ENCODE results near the gene ARHGAP24. TPM values are rescaled to one million over a fixed set of nuclear protein-coding genes. Genes with fewer than 3 reads are reported as not detected.

The ARHGAP24 gene
- total RNA-seq, 1 experiment from 2014 or later: 17.4 TPM

DNA sequence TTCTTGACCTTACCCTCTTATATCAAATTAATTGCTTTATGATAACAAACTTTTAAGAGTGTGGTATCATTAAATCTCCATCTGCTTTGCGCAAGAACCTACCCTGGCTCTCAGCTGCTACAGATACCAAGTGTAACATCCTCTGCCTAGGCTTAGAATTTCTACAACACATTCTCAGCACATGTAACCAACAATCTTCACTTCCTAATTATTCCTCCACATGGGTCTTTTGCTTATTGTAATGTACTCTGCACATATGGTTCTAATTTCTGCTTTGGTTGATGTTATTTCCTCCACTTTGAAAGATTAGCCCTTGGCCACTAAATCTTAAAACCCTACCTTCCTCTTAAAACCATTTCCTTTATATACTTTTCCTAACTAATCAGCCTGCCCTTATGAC, 242.4 kb downstream of the ARHGAP24 start:
- ChIA-PET CTCF (no interaction called here), POLR2A (no interaction called here)
- in situ Hi-C loops (cut with HindIII; ENCODE audit: low pct_unique_long_range_greater_than_20kb, low sequenced_read_pairs) (no loop called here), intact Hi-C loops (cut with micrococcal nuclease; ENCODE audit: unreplicated experiment) (no loop called here)
- no peaks in the 10 kb centered on the region for H3K4me1 ChIP-seq (ENCODE audit: control insufficient read depth, insufficient read depth, low read length)
- no peak for ATAC-seq
- no TSS peak for BruUV-seq (replicated peaks)
- no peaks in the 10 kb centered on the region for H3K36me3 ChIP-seq (ENCODE audit: control insufficient read depth, insufficient read depth, low read length)
- no peaks in the 10 kb centered on the region for H3K27me3 ChIP-seq (ENCODE audit: control insufficient read depth, insufficient read depth, low read length)
- no peak overlapping the region for H3K4me3 ChIP-seq (ENCODE audit: low read depth in 2 of 2, low read length in 2 of 2)
- no peaks in the 10 kb centered on the region for H3K9me3 ChIP-seq (ENCODE audit: control insufficient read depth, insufficient read depth, low read depth, low read length)
- no peak overlapping the region for H3K27ac ChIP-seq (ENCODE audit: low read length)
- no peak for TF ChIP-seq TCF7L2 (IDR thresholded peaks at IDR 0.05; ENCODE audit: low read depth, low read length)
- TF ChIP-seq SIN3A (IDR thresholded peaks at IDR 0.05; ENCODE audit: borderline replicate concordance, insufficient read depth, low read depth, low read length): no peak
- TF ChIP-seq, protein P1, sequence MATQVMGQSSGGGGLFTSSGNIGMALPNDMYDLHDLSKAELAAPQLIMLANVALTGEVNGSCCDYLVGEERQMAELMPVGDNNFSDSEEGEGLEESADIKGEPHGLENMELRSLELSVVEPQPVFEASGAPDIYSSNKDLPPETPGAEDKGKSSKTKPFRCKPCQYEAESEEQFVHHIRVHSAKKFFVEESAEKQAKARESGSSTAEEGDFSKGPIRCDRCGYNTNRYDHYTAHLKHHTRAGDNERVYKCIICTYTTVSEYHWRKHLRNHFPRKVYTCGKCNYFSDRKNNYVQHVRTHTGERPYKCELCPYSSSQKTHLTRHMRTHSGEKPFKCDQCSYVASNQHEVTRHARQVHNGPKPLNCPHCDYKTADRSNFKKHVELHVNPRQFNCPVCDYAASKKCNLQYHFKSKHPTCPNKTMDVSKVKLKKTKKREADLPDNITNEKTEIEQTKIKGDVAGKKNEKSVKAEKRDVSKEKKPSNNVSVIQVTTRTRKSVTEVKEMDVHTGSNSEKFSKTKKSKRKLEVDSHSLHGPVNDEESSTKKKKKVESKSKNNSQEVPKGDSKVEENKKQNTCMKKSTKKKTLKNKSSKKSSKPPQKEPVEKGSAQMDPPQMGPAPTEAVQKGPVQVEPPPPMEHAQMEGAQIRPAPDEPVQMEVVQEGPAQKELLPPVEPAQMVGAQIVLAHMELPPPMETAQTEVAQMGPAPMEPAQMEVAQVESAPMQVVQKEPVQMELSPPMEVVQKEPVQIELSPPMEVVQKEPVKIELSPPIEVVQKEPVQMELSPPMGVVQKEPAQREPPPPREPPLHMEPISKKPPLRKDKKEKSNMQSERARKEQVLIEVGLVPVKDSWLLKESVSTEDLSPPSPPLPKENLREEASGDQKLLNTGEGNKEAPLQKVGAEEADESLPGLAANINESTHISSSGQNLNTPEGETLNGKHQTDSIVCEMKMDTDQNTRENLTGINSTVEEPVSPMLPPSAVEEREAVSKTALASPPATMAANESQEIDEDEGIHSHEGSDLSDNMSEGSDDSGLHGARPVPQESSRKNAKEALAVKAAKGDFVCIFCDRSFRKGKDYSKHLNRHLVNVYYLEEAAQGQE (IDR thresholded peaks at IDR 0.05; ENCODE audit: insufficient read depth in 1 of 2, low read depth in 2 of 2, low read length in 1 of 2): no peak
- no peak for TF ChIP-seq POLR2AphosphoS5 (IDR thresholded peaks at IDR 0.05; ENCODE audit: low read depth, low read length)
- TF ChIP-seq, protein P2, sequence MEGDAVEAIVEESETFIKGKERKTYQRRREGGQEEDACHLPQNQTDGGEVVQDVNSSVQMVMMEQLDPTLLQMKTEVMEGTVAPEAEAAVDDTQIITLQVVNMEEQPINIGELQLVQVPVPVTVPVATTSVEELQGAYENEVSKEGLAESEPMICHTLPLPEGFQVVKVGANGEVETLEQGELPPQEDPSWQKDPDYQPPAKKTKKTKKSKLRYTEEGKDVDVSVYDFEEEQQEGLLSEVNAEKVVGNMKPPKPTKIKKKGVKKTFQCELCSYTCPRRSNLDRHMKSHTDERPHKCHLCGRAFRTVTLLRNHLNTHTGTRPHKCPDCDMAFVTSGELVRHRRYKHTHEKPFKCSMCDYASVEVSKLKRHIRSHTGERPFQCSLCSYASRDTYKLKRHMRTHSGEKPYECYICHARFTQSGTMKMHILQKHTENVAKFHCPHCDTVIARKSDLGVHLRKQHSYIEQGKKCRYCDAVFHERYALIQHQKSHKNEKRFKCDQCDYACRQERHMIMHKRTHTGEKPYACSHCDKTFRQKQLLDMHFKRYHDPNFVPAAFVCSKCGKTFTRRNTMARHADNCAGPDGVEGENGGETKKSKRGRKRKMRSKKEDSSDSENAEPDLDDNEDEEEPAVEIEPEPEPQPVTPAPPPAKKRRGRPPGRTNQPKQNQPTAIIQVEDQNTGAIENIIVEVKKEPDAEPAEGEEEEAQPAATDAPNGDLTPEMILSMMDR (IDR thresholded peaks at IDR 0.05): no peak
- DNase-seq (ENCODE audit: low read depth, low spot score): no peak

DNA sequence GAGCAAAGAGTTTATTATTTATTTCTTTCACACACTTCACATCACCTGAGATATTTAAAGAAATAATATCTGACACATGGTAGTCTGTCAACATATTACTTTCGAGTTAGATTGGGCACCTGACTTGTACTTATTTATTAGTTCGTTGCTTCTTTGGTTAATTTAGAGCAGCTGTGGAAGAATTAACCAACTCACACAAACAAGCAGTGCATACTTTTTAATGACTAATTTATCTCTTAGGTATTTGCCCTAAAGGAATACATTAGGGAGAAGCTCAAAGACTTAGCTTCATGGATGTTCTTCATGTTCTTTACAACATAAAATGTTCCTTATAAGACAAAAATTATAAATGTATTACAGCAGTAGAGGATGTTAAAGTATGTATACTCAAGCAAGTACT, 242.9 kb downstream of the ARHGAP24 start:
- no TSS peak for BruUV-seq (replicated peaks)
- H3K9me3 ChIP-seq (ENCODE audit: control insufficient read depth, insufficient read depth, low read depth, low read length): no peaks in the 10 kb centered on the region
- POLR2A ChIA-PET: no interaction called here
- H3K4me3 ChIP-seq (ENCODE audit: low read depth in 2 of 2, low read length in 2 of 2): no peak overlapping the region
- ATAC-seq: no peak
- TF ChIP-seq SIN3A (IDR thresholded peaks at IDR 0.05; ENCODE audit: borderline replicate concordance, insufficient read depth, low read depth, low read length): no peak
- H3K27me3 ChIP-seq (ENCODE audit: control insufficient read depth, insufficient read depth, low read length): no peaks in the 10 kb centered on the region
- intact Hi-C loops (cut with micrococcal nuclease; ENCODE audit: unreplicated experiment) (no loop called here), in situ Hi-C loops (cut with HindIII; ENCODE audit: low pct_unique_long_range_greater_than_20kb, low sequenced_read_pairs) (no loop called here)
- CTCF ChIA-PET: no interaction called here
- no peaks in the 10 kb centered on the region for H3K4me1 ChIP-seq (ENCODE audit: control insufficient read depth, insufficient read depth, low read length)
- H3K36me3 ChIP-seq (ENCODE audit: control insufficient read depth, insufficient read depth, low read length): no peaks in the 10 kb centered on the region
- H3K27ac ChIP-seq (ENCODE audit: low read length): no peak overlapping the region
- no peak for DNase-seq (ENCODE audit: low read depth, low spot score)

DNA sequence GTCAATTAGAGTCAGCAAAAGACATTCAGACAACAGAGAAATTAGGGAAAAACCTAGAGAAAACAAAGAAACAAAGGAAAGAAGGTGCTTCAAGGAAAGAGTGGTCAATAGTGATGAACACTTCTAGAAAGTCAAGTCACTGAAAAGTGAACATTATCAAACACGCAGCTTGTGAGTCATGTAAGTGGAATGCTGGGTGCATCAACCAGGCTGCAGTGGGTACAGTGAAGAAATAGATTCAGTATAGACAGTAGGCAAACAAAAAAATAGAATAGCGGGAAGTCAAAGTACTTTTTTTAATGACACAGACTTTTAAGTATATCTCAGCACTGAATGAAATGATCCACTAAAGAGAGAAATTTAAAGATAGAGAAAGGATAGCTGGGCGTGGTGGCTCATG, 245.8 kb downstream of the ARHGAP24 start:
- Histone ChIP-seq H3K4me1 (ENCODE audit: control insufficient read depth, insufficient read depth, low read length) (no peaks in the 10 kb centered on the region), H3K9me3 (ENCODE audit: control insufficient read depth, insufficient read depth, low read depth, low read length) (no peaks in the 10 kb centered on the region), H3K36me3 (ENCODE audit: control insufficient read depth, insufficient read depth, low read length) (no peaks in the 10 kb centered on the region; the same call in 1 of the 2 replicates), H3K27me3 (ENCODE audit: control insufficient read depth, insufficient read depth, low read length) (no peaks in the 10 kb centered on the region), H3K4me3 (ENCODE audit: low read depth in 2 of 2, low read length in 2 of 2) (no peak overlapping the region), H3K27ac (ENCODE audit: low read length) (no peak overlapping the region)
- ChIA-PET CTCF (no interaction called here), POLR2A (no interaction called here)
- TF ChIP-seq POLR2AphosphoS5 (IDR thresholded peaks at IDR 0.05; ENCODE audit: low read depth, low read length) (no peak), TCF7L2 (IDR thresholded peaks at IDR 0.05; ENCODE audit: low read depth, low read length) (no peak), SIN3A (IDR thresholded peaks at IDR 0.05; ENCODE audit: borderline replicate concordance, insufficient read depth, low read depth, low read length) (no peak)
- TF ChIP-seq, protein P1 (IDR thresholded peaks at IDR 0.05; ENCODE audit: insufficient read depth in 1 of 2, low read depth in 2 of 2, low read length in 1 of 2): no peak
- TF ChIP-seq, protein P2 (IDR thresholded peaks at IDR 0.05): no peak
- intact Hi-C loops (cut with micrococcal nuclease; ENCODE audit: unreplicated experiment): no loop called here
- no TSS peak for BruUV-seq (replicated peaks)
- DNase-seq (ENCODE audit: low read depth, low spot score): no peak
- ATAC-seq: no peak
- in situ Hi-C loops (cut with HindIII; ENCODE audit: low pct_unique_long_range_greater_than_20kb, low sequenced_read_pairs): no loop called here
